Suppressor macrophage treated with lipopolysaccharide for 4 hours (primary cell): ENCODE measurements around the gene PDE6B.
"Not testable (repeated sequence)": the region's sequence is repeated elsewhere in the genome, so short reads cannot be mapped to it uniquely, and the experiment has no call there.

Experiments
- DNase-seq: peaks from one replicate; pipeline ENCODE4 v3.0.0-alpha.2; 2020

PDE6B gene

GRCh38 chr4:624705-625590 lies at the start of gene PDE6B:
PDE6B (plus strand) TSS chr4:625573; CDS start chr4:625627, 54 bp downstream.
- no peak for DNase-seq

GRCh38 chr4:576245-576821 lies 49.0 kb upstream of the PDE6B start, which contains the start of gene TMEM271:
TMEM271 (minus strand) TSS chr4:576295; CDS start chr4:576062, 233 bp downstream.
- no peak for DNase-seq

- no peak for DNase-seq
Measured at GRCh38 chr4:576991-577498, 48.3 kb upstream of the PDE6B start.

- DNase-seq = no peak
Measured at GRCh38 chr4:577499-578450, 47.6 kb upstream of the PDE6B start.

GRCh38 chr4:578451-579443 lies 46.6 kb upstream of the PDE6B start:
- no peak for DNase-seq

- DNase-seq = no peak
Measured at GRCh38 chr4:579543-580175, 45.7 kb upstream of the PDE6B start.

GRCh38 chr4:581181-581580 lies 44.2 kb upstream of the PDE6B start:
- no peak for DNase-seq

- DNase-seq = no peak
Measured at GRCh38 chr4:581753-582361, 43.5 kb upstream of the PDE6B start.

GRCh38 chr4:583820-584219 lies 41.6 kb upstream of the PDE6B start:
- DNase-seq = no peak

- DNase-seq = no peak
Measured at GRCh38 chr4:587671-588350, 37.6 kb upstream of the PDE6B start.

- DNase-seq = no peak
Measured at GRCh38 chr4:588351-588849, 37.0 kb upstream of the PDE6B start.

- no peak for DNase-seq
Measured at GRCh38 chr4:589219-589963, 36.0 kb upstream of the PDE6B start.

GRCh38 chr4:590313-590841 lies 35.0 kb upstream of the PDE6B start:
- no peak for DNase-seq

- not testable (repeated sequence) for DNase-seq
Measured at GRCh38 chr4:592178-592577, 33.2 kb upstream of the PDE6B start.

- DNase-seq = no peak
Measured at GRCh38 chr4:592825-593520, 32.4 kb upstream of the PDE6B start.

- no peak for DNase-seq
Measured at GRCh38 chr4:598925-599324, 26.4 kb upstream of the PDE6B start.

- DNase-seq = no peak
Measured at GRCh38 chr4:600166-600565, 25.2 kb upstream of the PDE6B start.

GRCh38 chr4:600850-601515 lies 24.4 kb upstream of the PDE6B start:
- no peak for DNase-seq
